OCI-LY7 (cell line): ENCODE measurements around the gene TP53BP1.

Experiments
- EZH2phosphoT487 ChIP-seq: fragments of 200-600 bp; sonication (generic); IDR thresholded peaks from 2 replicates; pipeline ENCODE4 v1.6.1; 2018; ENCODE audit warnings: low read depth, borderline replicate concordance, mild to moderate bottlenecking, mixed run types, antibody characterized with exemption, low read length, moderate library complexity, mixed read lengths
- TF ChIP-seq, protein P1 (sequence below): fragments of 200-600 bp; sonication (generic); conservative IDR thresholded peaks from 2 replicates; pipeline ENCODE4 v1.5.1; 2014; ENCODE audit warnings: mild to moderate bottlenecking, antibody characterized with exemption, low read length, moderate library complexity, mixed read lengths

DNA sequence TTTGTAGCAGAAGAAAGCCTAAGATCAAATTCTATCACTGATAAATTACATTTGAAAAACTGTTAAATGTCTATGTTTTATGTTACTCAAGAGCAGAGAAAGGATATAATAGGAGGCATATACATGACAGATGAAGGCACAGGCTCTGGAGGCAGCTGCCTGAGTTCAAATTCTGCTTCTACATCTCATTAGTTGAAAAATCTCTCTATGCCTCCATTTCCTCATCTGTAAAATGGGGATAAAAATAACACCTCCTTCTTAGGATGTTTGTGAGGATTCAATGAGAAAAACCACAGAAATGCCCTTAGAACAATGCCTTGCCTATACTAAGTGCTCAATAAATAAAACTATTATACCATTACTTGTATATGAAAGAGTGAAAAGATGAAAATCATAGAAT lies 21.0 kb downstream of the TP53BP1 start:
- TF ChIP-seq, protein P1, sequence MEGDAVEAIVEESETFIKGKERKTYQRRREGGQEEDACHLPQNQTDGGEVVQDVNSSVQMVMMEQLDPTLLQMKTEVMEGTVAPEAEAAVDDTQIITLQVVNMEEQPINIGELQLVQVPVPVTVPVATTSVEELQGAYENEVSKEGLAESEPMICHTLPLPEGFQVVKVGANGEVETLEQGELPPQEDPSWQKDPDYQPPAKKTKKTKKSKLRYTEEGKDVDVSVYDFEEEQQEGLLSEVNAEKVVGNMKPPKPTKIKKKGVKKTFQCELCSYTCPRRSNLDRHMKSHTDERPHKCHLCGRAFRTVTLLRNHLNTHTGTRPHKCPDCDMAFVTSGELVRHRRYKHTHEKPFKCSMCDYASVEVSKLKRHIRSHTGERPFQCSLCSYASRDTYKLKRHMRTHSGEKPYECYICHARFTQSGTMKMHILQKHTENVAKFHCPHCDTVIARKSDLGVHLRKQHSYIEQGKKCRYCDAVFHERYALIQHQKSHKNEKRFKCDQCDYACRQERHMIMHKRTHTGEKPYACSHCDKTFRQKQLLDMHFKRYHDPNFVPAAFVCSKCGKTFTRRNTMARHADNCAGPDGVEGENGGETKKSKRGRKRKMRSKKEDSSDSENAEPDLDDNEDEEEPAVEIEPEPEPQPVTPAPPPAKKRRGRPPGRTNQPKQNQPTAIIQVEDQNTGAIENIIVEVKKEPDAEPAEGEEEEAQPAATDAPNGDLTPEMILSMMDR: no peak
- no peak for TF ChIP-seq EZH2phosphoT487
